ENCODE results near the gene SLC25A22. TPM values are rescaled to one million over a fixed set of nuclear protein-coding genes. Genes with fewer than 3 reads are reported as not detected.

Gene SLC25A22
- polyA plus RNA-seq, 6 donors from 2014 or later, result 6.8 to 9.4 (median 7.2) TPM

GRCh38 chr11:824292-824880, 26.3 kb upstream of the SLC25A22 start:
- peaks cover 23 to 36% (median 30%) of the 10 kb centered on the region in 3 donors for H3K4me1 Mint-ChIP-seq
- ATAC-seq (ENCODE audit: low read depth in 2 of 2), result no peak
- peak overlapping the region in 1 of 8 donors; percentile 40 for H3K4me3 Mint-ChIP-seq
- H3K36me3 Mint-ChIP-seq, result peaks cover 0 to 7% of the 10 kb centered on the region in 2 donors
- H3K27ac Mint-ChIP-seq, result peak overlapping the region in 1 of 6 donors; percentile 31
- peaks cover 9 to 21% (median 19%) of the 10 kb centered on the region in 3 donors for H3K27me3 Mint-ChIP-seq
- DNase-seq, result no peak
- no peaks in the 10 kb centered on the region for H3K9me3 Mint-ChIP-seq

- peaks cover 7 to 14% (median 12%) of the 10 kb centered on the region in 3 donors for H3K27me3 Mint-ChIP-seq
- peak overlapping the region in 1 of 6 donors; percentile 34 for H3K27ac Mint-ChIP-seq
- ATAC-seq (ENCODE audit: low read depth in 2 of 2) (no peak), DNase-seq (no peak)
- peaks cover 17 to 30% (median 24%) of the 10 kb centered on the region in 3 donors for H3K4me1 Mint-ChIP-seq
- H3K9me3 Mint-ChIP-seq, result no peaks in the 10 kb centered on the region
- H3K4me3 Mint-ChIP-seq, result no peak overlapping the region
- peaks cover 0 to 7% of the 10 kb centered on the region in 2 donors for H3K36me3 Mint-ChIP-seq
Measured at GRCh38 chr11:823441-824291, 25.6 kb upstream of the SLC25A22 start.

- Mint-ChIP-seq H3K4me3 (peak overlapping the region; percentile 15 to 96 (median 74)), H3K27ac (no peak overlapping the region), H3K4me1 (peaks cover 6 to 20% (median 19%) of the 10 kb centered on the region in 3 donors), H3K27me3 (no peaks in the 10 kb centered on the region), H3K36me3 (peaks cover 0 to 7% of the 10 kb centered on the region in 2 donors), H3K9me3 (no peaks in the 10 kb centered on the region)
- no peak for DNase-seq
- ATAC-seq (ENCODE audit: low read depth in 2 of 2), result no peak
Measured at GRCh38 chr11:821512-822371, 23.7 kb upstream of the SLC25A22 start.

GRCh38 chr11:820655-821511, 22.8 kb upstream of the SLC25A22 start:
- Mint-ChIP-seq H3K27ac (peak overlapping the region in 4 of 6 donors; percentile 64 to 91 (median 84)), H3K4me3 (peak overlapping the region; percentile 82 to 96 (median 90)), H3K9me3 (no peaks in the 10 kb centered on the region), H3K36me3 (peaks cover 0 to 7% of the 10 kb centered on the region in 2 donors), H3K4me1 (peaks cover 6 to 20% (median 17%) of the 10 kb centered on the region in 3 donors), H3K27me3 (no peaks in the 10 kb centered on the region)
- DNase-seq, result no peak
- no peak for ATAC-seq (ENCODE audit: low read depth in 2 of 2)

- peak; percentile 76 to 80 for ATAC-seq (ENCODE audit: low read depth in 2 of 2)
- peaks cover 6 to 20% (median 17%) of the 10 kb centered on the region in 3 donors for H3K4me1 Mint-ChIP-seq
- H3K27me3 Mint-ChIP-seq, result no peaks in the 10 kb centered on the region
- H3K4me3 Mint-ChIP-seq, result peak overlapping the region; percentile 82 to 96 (median 90)
- no peaks in the 10 kb centered on the region for H3K9me3 Mint-ChIP-seq
- H3K36me3 Mint-ChIP-seq, result peaks cover 0 to 5% of the 10 kb centered on the region in 2 donors
- peak; percentile 96 for DNase-seq
- H3K27ac Mint-ChIP-seq, result peak overlapping the region; percentile 76 to 96 (median 92)
Measured at GRCh38 chr11:819943-820649, 22.0 kb upstream of the SLC25A22 start.

- peaks cover 6 to 20% (median 17%) of the 10 kb centered on the region in 3 donors for H3K4me1 Mint-ChIP-seq
- H3K4me3 Mint-ChIP-seq, result peak overlapping the region; percentile 82 to 96 (median 90)
- ATAC-seq (ENCODE audit: low read depth in 2 of 2) (peak; percentile 66 to 74), DNase-seq (peak; percentile 91)
- no peaks in the 10 kb centered on the region for H3K36me3 Mint-ChIP-seq
- H3K27ac Mint-ChIP-seq, result peak overlapping the region in 5 of 6 donors; percentile 73 to 96 (median 82)
- H3K9me3 Mint-ChIP-seq, result no peaks in the 10 kb centered on the region
- no peaks in the 10 kb centered on the region for H3K27me3 Mint-ChIP-seq
Measured at GRCh38 chr11:819129-819931, 21.2 kb upstream of the SLC25A22 start.

GRCh38 chr11:818396-819128, 20.5 kb upstream of the SLC25A22 start, which contains the start of gene PNPLA2:
Gene PNPLA2 (plus strand): TSS chr11:818914. CDS start chr11:819719, 805 bp downstream.
- no peak for DNase-seq
- H3K9me3 Mint-ChIP-seq, result no peaks in the 10 kb centered on the region
- peak within 1 kb of the TSS; percentile 27 to 96 (median 79) for H3K27ac Mint-ChIP-seq
- H3K36me3 Mint-ChIP-seq, result no peaks in the 10 kb centered on the region
- no peak for ATAC-seq (ENCODE audit: low read depth in 2 of 2)
- peak within 1 kb of the TSS; percentile 82 to 96 (median 90) for H3K4me3 Mint-ChIP-seq
- H3K4me1 Mint-ChIP-seq, result peaks cover 9 to 20% (median 17%) of the 10 kb centered on the region in 3 donors
- no peaks in the 10 kb centered on the region for H3K27me3 Mint-ChIP-seq

- H3K36me3 Mint-ChIP-seq, result no peaks in the 10 kb centered on the region
- DNase-seq (no peak), ATAC-seq (ENCODE audit: low read depth in 2 of 2) (no peak)
- peaks cover 13 to 26% (median 25%) of the 10 kb centered on the region in 3 donors for H3K4me1 Mint-ChIP-seq
- H3K9me3 Mint-ChIP-seq, result no peaks in the 10 kb centered on the region
- no peaks in the 10 kb centered on the region for H3K27me3 Mint-ChIP-seq
- H3K4me3 Mint-ChIP-seq, result peak overlapping the region in 1 of 8 donors; percentile 64
- no peak overlapping the region for H3K27ac Mint-ChIP-seq
Measured at GRCh38 chr11:816433-816779, 18.3 kb upstream of the SLC25A22 start.

- peak overlapping the region in 1 of 8 donors; percentile 64 for H3K4me3 Mint-ChIP-seq
- no peaks in the 10 kb centered on the region for H3K27me3 Mint-ChIP-seq
- H3K4me1 Mint-ChIP-seq, result peaks cover 13 to 28% (median 28%) of the 10 kb centered on the region in 3 donors
- H3K27ac Mint-ChIP-seq, result no peak overlapping the region
- no peaks in the 10 kb centered on the region for H3K36me3 Mint-ChIP-seq
- DNase-seq, result no peak
- H3K9me3 Mint-ChIP-seq, result no peaks in the 10 kb centered on the region
- ATAC-seq (ENCODE audit: low read depth in 2 of 2), result no peak
Measured at GRCh38 chr11:815675-816432, 17.8 kb upstream of the SLC25A22 start.

GRCh38 chr11:813456-814096, 15.5 kb upstream of the SLC25A22 start:
- DNase-seq (no peak), ATAC-seq (ENCODE audit: low read depth in 2 of 2) (no peak)
- Mint-ChIP-seq H3K36me3 (no peaks in the 10 kb centered on the region), H3K27me3 (no peaks in the 10 kb centered on the region), H3K9me3 (no peaks in the 10 kb centered on the region), H3K4me3 (no peak overlapping the region), H3K27ac (peak overlapping the region in 2 of 6 donors; percentile 11 to 78), H3K4me1 (peaks cover 16 to 34% (median 30%) of the 10 kb centered on the region in 3 donors)
